GM19468 (cell line): ENCODE results near the gene BAMBI.

Experiments
- ATAC-seq: cut with Tn5 transposase; IDR thresholded peaks from one replicate; pipeline ENCODE4 v1.9.1; 2021; ENCODE audit warnings: mild to moderate bottlenecking, moderate library complexity, moderate number of reproducible peaks; ENCODE audit not compliant: unreplicated experiment; ENCODE audit errors: extremely low read depth

Gene BAMBI

GRCh38 chr10:28692050-28692449 lies 14.7 kb downstream of the BAMBI start:
- no peak for ATAC-seq

GRCh38 chr10:28694530-28694929 lies 17.2 kb downstream of the BAMBI start:
- no peak for ATAC-seq

GRCh38 chr10:28698075-28698474 lies 20.8 kb downstream of the BAMBI start:
- ATAC-seq: no peak

GRCh38 chr10:28704464-28705161 lies 27.3 kb downstream of the BAMBI start:
- ATAC-seq: no peak

- ATAC-seq: no peak
These were observed 28.2 kb downstream of the BAMBI start for GRCh38 chr10:28705472-28705871.

- no peak for ATAC-seq
These were observed 31.8 kb downstream of the BAMBI start for GRCh38 chr10:28709001-28709710.

GRCh38 chr10:28710202-28710886 lies 33.0 kb downstream of the BAMBI start:
- no peak for ATAC-seq

- no peak for ATAC-seq
These were observed 33.7 kb downstream of the BAMBI start for GRCh38 chr10:28711041-28711440.

- no peak for ATAC-seq
These were observed 34.5 kb downstream of the BAMBI start for GRCh38 chr10:28711776-28712175.

GRCh38 chr10:28713626-28714352 lies 36.5 kb downstream of the BAMBI start:
- ATAC-seq: no peak

GRCh38 chr10:28714401-28715053 lies 37.2 kb downstream of the BAMBI start:
- ATAC-seq: no peak

GRCh38 chr10:28715246-28715645 lies 37.9 kb downstream of the BAMBI start:
- no peak for ATAC-seq

- no peak for ATAC-seq
These were observed 38.4 kb downstream of the BAMBI start for GRCh38 chr10:28715757-28716156.

- ATAC-seq: no peak
These were observed 39.4 kb downstream of the BAMBI start for GRCh38 chr10:28716748-28717147.

- ATAC-seq: no peak
These were observed 40.4 kb downstream of the BAMBI start for GRCh38 chr10:28717656-28718201.

- no peak for ATAC-seq
These were observed 42.6 kb downstream of the BAMBI start for GRCh38 chr10:28719789-28720436.

GRCh38 chr10:28721318-28721951 lies 44.1 kb downstream of the BAMBI start:
- no peak for ATAC-seq

- ATAC-seq: no peak
These were observed 44.9 kb downstream of the BAMBI start for GRCh38 chr10:28722065-28722803.
